Fibroblast of peridontal ligament (primary cell): ENCODE measurements around the gene B4GALNT2.
A peak's percentile ranks its signal among the peaks of the same experiment; 100 is the strongest.
"Not testable (repeated sequence)": the region's sequence is repeated elsewhere in the genome, so short reads cannot be mapped to it uniquely, and the experiment has no call there.

Experiments
- DNase-seq: peaks from one replicate; pipeline ENCODE4 v3.0.0-alpha.2; 2010; ENCODE audit errors: extremely low read depth

The B4GALNT2 gene

DNA sequence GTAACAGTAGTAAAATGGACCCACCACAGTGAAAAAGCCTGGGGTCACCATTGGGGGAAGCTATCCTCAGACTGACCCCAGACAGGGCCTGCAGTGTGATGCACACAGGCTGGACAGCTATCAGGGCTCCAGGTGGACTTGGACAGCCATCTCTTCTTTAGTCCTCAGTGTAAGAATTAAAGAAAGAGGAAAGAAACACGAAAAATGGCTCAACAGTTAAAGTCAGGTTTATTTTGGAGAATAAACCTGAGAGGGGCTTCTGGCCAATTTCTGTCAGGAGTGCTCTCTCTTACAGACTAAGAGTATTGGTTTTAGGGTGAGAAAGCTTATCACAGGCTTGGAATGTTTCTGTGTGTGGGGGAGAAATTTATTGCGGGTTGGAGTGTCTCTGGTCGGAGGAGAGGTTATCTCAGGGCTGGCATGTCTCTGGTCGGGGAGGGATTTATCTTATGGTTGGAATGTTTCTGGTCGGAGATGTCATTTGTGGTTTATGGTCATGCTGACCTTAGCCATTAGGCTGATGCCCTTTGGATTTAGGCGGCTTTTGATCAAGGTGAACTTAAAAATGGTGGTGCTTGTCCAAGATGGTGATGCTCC is 10.8 kb upstream of the B4GALNT2 start:
- DNase-seq, result no peak

DNA sequence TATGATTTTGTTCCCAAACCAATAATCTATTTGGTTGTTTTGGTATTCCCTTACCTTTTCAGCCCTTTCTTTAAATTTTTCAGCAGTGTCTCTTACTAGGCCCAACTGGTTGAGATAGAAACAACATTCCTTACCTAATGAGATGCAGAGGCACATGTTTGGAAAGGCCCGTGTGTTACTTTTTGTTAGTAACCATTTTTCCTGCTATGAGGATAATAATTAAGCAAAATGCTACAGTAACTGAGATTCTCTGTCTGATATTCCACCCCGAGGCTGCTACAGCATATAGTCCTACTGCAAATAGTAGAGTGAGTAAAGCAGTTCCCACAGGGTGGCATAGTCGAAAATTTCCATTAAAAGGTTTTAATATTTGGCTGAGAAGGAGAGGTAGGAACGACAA is 10.0 kb upstream of the B4GALNT2 start:
- no peak for DNase-seq

GRCh38 chr17:49123061-49123460 is 9.5 kb upstream of the B4GALNT2 start:
- no peak for DNase-seq

DNA sequence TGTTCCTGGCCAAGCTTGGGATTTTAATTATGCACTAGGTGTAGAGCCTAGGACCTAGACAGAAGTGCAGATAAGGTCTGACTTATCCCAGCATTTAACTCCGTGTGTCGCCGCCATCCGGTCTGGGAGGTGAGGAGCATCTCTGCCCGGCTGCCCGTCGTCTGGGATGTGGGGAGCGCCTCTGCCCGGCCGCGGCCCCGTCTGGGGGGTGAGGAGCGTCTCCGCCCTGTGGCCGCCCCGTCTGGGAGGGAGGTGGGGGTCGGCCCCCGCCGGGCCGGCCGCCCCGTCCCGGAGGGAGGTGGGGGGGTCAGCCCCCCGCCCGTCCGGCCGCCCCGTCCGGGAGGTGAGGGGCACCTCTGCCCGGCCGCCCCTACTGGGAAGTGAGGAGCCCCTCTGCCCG is 7.1 kb upstream of the B4GALNT2 start:
- no peak for DNase-seq

DNA sequence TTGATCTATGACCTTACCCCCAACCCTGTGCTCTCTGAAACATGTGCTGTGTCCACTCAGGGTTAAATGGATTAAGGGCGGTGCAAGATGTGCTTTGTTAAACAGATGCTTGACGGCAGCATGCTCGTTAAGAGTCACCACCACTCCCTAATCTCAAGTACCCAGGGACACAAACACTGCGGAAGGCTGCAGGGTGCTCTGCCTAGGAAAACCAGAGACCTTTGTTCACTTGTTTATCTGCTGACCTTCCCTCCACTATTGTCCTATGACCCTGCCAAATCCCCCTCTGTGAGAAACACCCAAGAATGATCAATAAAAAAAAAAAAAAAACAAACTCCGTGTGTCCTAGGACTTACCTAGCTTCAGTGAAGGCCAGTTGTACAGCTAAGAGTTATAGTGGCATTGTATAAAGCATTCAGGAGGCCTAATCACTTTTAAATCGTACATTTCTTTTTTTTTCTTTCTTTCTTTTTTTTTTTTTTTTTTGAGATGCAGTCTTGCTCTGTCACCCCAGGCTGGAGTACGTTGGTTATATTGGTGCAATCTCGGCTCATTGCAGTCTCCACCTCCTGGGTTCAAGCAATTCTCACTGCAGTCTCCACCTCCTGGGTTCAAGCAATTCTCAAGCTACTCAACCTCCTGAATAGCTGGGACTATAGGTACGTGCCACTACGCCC is 6.2 kb upstream of the B4GALNT2 start:
- not testable (repeated sequence) for DNase-seq

DNA sequence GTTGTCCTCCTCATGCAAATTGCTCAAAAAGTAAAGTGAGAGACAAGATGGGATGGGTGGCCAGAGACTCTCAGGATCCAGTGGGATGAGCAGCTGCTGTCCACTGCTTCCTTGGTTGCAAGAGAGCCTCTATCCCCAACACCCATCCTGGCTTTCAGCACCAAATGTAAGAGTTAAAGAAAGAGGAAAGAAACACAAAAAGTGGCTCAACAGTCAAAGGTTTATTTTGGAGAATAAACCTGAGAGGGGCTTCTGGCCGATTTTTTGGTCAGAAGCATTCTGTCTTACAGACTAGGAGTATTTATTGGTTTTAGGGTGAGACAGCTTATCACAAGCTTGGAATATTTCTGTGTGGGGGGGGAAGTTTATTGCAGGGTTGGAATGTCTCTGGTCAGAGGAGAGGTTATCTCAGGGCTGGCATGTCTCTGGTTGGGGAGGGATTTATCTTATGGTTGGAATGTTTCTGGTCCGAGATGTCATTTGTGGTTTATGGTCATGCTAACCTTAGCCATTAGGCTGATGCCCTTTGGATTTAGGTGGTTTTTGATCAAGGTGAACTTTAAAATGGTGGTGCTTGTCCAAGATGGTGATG is 3.1 kb upstream of the B4GALNT2 start:
- not testable (repeated sequence) for DNase-seq

GRCh38 chr17:49130891-49131290 is 1.7 kb upstream of the B4GALNT2 start:
- no peak for DNase-seq

GRCh38 chr17:49132317-49132698 is 261 bp upstream of the B4GALNT2 start:
- no peak for DNase-seq

DNA sequence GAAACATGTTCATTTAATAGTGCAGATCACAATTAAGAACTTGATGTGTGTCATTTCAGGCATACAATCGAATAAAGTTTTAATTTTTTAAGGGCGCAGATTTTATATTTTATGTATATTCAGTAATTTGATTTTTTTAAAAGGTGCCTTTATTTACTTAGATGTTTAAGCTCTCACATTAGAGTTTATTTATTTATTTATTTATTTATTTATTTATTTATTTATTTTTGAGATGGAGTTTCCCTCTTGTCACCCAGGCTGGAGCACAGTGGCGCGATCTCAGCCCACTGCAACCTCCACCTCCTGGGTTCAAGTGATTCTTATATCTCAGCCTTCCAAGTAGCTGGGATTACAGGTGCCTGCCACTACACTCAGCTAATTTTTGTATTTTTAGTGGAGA is 3.8 kb downstream of the B4GALNT2 start:
- DNase-seq, result no peak

DNA sequence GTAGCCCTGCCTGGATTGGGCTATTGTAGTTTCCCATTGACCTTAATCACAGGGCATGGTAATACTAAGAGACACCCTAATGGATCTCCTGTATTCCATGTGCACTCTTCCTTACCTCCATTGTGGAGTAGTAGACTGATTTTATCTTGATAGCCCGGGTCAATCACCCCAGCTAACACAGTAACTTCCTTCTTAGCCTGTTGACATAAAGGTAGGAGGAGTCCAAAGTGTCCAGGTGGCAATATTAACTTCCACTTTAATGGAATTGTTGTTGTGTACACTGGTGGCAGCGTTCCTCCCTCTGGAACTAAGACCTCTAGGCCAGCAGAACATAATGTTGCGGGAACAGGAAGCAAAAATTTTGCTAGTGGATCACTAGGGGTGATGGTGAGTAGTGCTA is 13.1 kb downstream of the B4GALNT2 start:
- not testable (repeated sequence) for DNase-seq

DNA sequence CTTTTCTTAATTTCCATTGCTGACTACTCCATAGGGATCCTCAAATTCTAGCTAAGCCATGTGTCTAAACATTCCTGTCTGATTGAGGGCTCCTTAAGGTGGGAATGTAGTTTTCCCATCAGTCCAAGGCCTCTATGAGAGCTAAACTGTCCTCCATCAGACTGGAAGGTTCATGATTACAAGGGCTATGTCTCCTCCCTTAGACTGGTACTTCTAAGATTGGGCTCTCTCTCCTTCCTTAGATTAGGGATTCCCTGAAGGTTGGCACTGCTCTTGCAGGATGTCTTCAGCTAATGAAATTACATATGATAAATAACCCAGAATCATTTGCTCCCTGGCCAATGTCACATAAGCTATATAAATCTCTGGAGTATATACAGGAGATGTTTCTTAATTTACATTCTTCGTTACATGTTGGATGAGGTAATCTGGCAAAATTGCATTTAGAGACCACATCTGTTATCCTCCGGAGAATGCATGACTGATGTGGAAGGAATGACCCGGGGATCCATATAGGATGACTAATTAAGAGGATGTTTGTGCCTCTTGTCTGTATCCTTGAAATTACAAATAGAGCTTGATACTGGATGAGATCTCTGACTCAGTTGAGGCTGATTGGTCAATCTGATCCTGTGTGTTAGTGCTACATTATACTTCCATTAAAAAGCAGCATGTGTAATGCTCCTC is 14.2 kb downstream of the B4GALNT2 start:
- peak; percentile 98 for DNase-seq

DNA sequence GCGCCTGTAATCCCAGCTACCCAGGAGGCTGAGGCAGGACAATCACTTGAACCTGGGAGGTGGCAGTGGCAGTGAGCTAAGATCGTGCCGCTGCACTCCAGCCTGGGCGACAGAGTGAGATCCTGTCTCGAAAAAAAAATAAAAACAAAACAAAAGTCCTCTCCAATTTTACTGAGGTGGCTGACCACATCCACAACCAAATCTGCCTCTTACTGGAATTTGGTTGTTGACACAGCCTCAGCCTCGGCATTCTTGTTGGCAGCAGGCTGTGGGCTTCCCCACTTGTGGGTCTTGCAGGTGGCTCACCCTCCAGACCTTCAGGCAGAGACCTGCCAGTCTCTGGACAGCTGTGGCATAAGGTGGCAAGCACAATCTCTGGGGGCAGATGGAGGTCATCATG is 15.6 kb downstream of the B4GALNT2 start:
- DNase-seq, result no peak

DNA sequence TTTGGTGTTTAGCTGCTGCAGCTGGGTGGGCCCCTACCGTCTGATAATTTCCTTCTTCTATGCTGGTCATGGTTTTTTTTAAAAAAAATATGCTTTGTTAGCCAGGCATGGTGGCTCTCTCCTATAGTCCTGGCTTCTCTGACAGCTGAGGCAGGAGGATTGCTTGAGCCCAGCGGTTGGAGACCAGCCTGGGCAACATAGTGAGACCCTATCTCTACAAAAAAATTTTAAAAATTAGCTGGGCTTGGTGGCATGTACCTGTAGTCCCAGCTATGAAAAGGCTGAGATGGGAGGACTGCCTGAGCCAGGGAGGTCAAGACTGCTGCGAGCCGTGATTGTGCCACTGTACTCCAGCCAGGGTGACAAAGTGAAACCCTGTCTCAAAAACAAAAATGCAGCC is 19.4 kb downstream of the B4GALNT2 start:
- no peak for DNase-seq

DNA sequence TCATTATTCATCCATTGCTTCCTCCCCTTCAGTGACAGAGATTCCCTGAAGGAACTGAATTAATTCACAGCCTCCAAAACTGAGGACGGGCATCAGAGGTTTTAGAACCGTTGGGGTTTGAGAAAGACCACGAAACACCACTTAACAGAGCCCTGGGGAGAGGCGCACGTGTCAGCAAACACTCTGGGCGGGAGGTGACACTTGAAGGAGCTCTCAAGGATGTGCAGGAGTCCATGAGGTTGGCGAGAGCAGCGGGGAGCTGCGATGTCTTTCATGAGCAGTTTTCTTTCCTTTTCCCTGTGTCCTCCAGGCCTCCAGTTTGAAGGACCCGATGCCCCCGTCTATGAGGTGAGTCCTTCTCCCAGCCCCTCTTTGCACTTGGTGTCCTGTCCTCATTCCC is 23.7 kb downstream of the B4GALNT2 start:
- no peak for DNase-seq

GRCh38 chr17:49157784-49158183 is 25.2 kb downstream of the B4GALNT2 start:
- no peak for DNase-seq

GRCh38 chr17:49162866-49163265 is 30.3 kb downstream of the B4GALNT2 start:
- no peak for DNase-seq

DNA sequence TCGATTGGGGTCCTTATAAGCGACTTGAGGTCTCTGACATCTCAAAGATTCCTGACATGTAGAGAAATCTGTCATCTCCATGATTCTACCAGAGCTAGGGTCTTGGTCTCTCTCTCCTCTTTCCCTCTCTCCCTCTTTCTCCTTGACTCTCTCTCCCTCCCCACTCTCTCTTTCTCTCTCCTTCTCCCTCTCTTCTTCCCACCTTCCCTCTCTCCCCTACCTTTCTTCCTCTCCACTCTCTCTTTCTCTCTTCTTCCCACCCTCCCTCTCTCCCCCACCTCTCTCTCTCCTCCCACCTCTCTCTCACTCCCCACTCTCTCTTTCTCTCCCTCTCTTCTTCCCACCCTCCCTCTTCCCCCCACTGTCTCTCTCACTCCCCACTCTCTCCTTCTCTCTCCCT is 32.6 kb downstream of the B4GALNT2 start:
- DNase-seq, result no peak

DNA sequence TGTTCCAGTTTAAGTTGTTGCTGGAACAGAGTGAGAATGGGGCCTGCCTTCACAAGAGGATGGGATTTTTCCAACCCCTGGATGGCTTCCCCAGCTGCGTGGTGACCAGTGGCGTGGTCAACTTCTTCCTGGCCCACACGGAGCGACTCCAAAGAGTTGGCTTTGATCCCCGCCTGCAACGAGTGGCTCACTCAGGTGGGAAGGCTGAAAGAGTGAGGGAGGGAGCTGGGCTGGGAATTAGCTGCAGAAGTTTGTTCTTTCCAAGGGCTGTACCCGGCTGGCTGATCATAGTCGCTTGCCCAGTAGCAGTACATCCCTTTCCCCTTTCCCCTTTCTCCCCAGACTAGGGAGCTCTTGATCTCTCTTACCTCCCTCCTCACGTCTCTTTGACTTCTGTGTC is 36.1 kb downstream of the B4GALNT2 start:
- no peak for DNase-seq

DNA sequence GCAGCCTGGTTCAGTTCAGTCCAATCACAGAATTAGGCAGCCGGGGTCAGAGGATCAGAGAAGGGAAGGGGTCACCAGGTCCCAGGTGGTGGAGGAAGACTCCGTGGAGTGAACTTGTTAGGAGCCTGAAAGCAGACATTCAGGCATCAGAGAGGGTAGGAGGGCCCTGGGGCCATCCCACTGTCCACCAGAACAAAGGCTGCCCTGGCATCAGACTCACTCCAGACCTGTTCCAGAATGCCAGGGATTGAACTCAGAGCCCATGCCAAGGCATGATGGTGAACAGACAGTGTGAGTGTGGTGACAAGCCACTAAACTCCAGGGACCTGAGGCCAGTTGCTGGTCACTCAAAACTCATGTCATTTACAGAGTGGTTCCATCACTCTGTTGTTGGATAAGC is 37.6 kb downstream of the B4GALNT2 start:
- no peak for DNase-seq

DNA sequence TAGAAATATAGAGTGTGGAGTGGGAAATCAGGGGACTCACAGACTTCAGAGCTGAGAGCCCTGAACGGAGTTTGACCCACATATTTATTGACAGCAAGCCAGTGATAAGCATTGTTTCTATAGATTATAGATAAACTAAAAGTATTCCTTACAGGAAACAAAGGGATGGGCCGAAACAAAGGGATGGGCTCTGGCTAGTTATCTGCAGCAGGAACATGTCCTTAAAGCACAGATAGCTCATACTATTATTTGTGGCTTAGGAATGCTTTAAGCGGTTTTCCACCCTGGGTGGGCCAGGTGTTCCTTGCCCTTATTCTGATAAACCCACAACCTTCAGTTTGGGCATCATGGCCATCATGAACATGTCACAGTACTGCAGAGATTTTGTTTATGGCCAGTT is 38.1 kb downstream of the B4GALNT2 start:
- not testable (repeated sequence) for DNase-seq

- DNase-seq, result not testable (repeated sequence)
Observed at GRCh38 chr17:49175978-49176377, 43.4 kb downstream of the B4GALNT2 start.

GRCh38 chr17:49180303-49180702 is 47.7 kb downstream of the B4GALNT2 start:
- DNase-seq, result peak; percentile 62
